NOMO-1 treated with dmso at 0.1 percent for 144 hours (cell line): Measurements from ENCODE around the gene LEUTX.
A peak's percentile ranks its signal among the peaks of the same experiment; 100 is the strongest.
"Not testable (repeated sequence)": the region's sequence is repeated elsewhere in the genome, so short reads cannot be mapped to it uniquely, and the experiment has no call there.

Source experiments
- DNase-seq: peaks from one replicate; lab custom pipeline; 2025; ENCODE audit not compliant: unreplicated experiment; lab: John Stamatoyannopoulos, UW

Gene LEUTX

GRCh38 chr19:39768786-39769185, 9.9 kb upstream of the LEUTX start:
- DNase-seq = no peak

DNA sequence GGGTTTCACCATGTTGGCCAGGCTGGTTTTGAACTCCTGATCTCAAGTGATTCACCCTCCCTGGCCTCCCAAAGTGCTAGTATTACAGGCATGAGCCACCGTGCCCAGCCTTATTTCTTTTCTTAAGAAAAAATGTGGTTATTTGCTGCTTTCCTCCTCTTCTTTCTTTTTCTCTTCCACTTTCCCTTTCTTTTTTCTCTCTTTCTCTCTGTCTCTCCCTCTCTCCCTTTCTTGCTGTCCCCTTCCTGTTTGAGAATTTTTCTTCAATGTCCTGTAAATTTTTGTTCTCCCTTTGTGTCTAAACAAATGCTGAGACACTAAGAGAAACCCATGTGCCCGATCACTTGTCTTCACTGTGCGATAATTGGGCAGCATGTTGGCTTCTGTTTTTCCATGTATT, 2.2 kb downstream of the LEUTX start:
- DNase-seq = no peak

GRCh38 chr19:39788244-39788643, 9.6 kb downstream of the LEUTX start:
- DNase-seq = no peak

DNA sequence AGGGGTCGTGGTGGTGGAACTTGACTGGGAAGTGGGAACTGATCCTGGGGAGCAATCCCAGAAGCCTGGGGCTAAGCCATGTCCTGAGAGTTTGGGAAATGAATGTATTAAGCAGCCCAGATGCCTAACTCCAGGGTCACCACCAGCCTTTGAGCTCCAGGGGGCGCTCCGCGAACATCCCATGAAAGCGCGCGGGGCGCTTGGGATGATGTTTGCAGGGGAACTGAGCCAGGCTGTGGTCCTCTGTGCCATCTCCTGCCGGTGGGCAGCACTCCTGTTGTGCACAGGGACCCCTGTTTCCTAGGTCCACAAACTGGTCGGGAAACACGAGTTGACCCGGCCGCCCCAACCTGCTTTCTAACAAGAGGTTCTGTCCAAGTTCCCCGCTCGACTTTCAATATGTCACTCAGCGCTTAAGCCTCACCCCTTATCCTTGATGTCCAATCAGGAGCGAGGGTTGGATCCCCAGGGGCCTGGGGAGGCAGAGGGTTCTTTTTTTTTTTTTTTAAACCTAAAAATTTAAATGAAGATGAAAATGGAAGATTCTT, 14.4 kb downstream of the LEUTX start:
- peak; percentile 46 for DNase-seq

GRCh38 chr19:39795001-39795400, 16.3 kb downstream of the LEUTX start:
- DNase-seq = no peak

DNA sequence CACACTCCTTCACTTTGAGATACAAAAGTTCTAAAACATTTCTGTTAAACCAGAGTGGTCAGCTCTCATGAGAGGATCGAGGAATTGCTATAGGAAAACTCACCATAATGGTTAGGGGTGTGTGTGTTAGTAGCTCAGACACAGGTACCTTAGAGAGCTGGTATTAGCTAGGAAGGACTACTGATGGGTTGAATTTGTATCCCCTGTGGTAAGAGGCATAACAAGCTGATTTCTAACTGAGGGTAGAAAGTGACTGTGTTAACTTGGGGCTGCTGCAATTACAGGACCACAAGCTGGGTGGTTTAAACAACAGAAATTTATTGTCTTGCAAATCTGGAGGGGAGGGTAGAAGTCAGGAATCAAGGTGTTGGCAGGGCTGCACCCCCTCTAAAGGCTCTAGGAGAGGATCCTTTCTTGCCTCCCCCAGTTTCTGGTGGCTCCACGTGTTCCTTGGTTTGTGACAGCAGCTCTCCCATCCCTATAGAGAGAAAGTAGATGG, 17.4 kb downstream of the LEUTX start:
- DNase-seq = no peak

- no peak for DNase-seq
Measured at GRCh38 chr19:39797083-39797482, 18.4 kb downstream of the LEUTX start.

DNA sequence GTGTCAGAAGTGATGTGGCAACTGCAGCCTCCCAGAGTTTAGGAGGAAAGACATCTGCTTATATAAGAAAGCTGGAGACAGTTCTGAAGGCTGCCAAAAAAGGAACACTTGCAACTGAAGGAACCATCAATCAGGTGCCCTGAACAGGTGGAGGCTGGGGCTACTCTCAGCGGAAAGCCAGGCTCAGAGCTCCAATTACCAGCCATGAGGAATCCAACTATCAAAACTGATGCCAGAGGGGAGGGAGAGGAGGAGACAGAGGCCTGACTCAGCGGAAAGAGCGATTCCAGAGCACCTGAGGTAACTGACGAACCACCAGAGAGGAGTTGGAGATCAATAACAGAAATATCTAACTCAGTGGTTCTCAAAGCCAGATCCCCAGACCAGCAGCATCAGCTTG, 24.3 kb downstream of the LEUTX start:
- DNase-seq = no peak

DNA sequence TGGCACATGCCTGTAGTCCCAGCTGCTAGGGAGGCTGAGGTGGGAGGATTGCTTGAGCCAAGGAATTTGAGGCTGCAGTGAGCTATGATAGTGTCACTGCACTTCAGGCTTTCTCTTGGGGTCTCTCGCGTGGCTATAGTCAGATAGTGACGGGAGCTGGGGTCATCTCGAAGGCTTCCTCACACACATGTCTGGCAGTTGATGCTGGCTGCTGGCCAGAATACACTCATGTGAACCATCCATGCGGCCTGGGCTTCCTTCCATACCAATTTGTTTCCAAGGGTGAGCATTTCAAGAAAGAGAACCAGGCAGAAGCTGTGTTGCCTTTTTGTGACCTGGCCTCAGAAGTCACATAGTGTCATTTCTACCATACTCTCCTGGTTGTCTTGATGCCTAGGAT, 26.4 kb downstream of the LEUTX start:
- no peak for DNase-seq

- no peak for DNase-seq
Measured at GRCh38 chr19:39807846-39808364, 29.3 kb downstream of the LEUTX start.

DNA sequence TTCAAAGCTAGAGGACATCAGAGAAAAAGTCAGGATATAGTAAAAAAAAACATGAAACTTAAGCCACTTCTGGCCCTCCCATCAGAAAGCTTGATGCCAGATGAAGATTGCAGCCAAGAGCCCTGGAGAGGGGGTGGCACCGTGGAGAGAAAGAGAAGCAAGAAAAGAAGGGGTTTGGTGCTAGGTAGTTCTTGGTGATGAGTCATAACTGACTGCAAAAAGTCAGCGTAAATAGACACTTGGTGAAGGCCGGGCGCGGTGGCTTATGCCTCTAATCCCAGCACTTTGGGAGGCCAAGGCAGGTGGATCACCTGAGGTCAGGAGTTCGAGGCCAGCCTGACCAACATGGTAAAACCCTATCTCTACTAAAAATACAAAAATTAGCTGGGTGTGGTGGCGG, 30.0 kb downstream of the LEUTX start:
- not testable (repeated sequence) for DNase-seq

GRCh38 chr19:39809368-39809767, 30.7 kb downstream of the LEUTX start:
- no peak for DNase-seq

DNA sequence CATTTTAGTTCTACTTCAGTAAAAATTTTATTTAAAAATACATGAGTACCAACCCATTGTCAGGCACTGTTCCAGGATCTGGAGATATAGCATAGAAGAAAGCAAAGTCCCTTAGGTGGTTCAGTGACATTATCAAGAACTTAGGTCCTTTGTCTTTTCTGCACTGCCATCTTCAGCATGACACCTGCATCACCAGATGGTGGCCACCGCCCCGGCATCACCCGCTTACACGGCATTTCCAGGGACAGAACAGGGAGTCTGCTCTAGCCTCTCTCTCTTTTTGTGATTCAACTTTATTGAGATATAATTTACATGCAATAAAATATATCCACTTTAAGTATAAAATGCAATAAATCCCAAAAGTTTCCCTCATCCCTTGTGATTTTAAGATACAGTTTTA, 31.8 kb downstream of the LEUTX start:
- no peak for DNase-seq

DNA sequence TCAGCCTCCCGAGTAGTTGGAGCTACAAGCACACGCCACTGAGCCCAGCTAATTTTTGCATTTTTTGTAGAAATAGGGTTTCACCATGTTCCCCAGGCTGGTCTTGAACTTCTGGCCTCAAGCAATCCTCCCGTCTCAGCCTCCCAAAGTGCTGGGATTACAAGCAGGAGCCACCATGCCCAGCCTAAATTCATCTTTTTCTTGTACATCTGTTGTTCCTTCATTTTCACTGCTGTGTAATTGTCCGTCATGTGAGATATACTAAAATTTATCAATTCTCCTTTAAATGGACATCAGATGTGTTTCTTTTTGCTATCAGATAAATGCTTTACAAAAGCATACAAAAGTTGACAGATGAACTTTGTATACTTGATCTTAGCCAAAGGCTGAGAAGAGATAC, 32.4 kb downstream of the LEUTX start:
- no peak for DNase-seq

- no peak for DNase-seq
Measured at GRCh38 chr19:39813264-39813993, 34.8 kb downstream of the LEUTX start.

- DNase-seq = not testable (repeated sequence)
Measured at GRCh38 chr19:39814111-39814510, 35.5 kb downstream of the LEUTX start.

GRCh38 chr19:39814595-39814994, 35.9 kb downstream of the LEUTX start:
- no peak for DNase-seq

GRCh38 chr19:39816287-39817048, 37.8 kb downstream of the LEUTX start:
- no peak for DNase-seq

DNA sequence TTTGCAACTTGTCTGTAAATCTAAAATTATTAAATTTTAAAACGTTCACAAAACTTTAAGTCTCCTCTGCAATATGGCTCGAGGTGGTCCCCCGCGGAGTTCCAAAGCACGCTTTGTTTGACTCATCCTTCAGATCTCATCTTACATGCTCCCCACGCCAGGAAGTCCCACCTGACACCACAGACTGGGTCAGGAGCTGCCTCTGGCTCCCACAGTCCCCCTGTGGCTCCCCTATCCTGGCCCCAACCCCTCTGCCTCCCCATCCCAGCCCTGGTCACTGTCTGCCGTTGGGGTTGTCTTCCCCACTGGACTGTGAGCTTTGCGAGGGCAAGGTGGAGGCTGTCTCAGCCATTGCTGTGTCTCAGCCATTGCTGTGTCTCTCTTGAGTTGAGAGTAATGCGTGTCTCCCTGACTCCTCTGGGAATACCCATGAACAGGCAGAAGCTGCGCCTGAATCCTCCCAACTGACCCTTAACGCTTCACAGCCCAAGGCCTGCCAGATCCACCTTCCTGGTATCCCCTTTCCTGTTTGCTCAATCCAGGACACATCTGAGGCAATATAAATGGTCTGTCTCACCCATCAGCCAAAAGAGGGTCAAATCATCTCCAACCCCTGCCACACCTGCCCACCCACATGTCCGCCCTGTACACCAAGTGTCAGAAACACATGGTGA, 39.4 kb downstream of the LEUTX start:
- no peak for DNase-seq

- DNase-seq = no peak
Measured at GRCh38 chr19:39818626-39819097, 40.0 kb downstream of the LEUTX start.

DNA sequence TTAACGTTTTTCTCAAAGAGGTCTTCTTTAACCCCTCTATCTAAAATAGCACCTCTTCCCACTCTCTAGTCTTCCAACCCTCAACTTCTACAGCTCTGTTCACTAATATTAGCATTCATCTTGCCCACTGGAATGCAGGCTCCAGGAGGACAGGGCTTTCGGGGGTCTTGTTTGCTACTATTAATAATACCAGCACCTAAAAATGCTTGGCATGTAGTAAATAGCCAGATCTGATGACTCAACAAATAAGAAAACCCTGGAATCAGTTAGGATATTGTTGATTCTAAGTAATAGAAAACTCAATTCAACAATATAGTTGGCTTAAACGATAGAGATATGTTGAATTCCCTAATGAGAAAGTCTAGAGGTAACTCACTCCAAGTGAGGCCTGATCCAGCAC, 41.1 kb downstream of the LEUTX start:
- no peak for DNase-seq
